Measurements from ENCODE around the gene DEGS2. TPM values are rescaled to one million over a fixed set of nuclear protein-coding genes. Genes with fewer than 3 reads are reported as not detected.

The DEGS2 gene
- total and polyA plus RNA-seq, 4 donors = 3.6 to 7.4 (median 5.7) TPM

DNA sequence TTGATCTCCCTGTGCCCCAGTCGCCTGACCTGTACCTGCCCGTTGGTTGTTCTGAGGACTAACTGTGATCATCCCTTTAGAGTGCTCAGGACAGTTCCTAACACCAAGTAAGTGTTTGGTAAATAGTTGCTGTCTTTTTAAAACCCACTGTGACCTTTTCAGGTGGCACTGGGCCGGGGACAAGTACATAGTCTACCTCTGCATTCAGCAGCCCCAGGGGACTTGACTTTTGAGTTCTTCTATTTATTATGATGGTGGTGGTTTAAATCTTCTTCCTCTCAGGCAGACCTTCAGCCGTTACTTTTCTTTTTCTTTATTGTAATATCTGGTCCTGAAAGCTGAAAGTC is 55.5 kb downstream of the DEGS2 start:
- ATAC-seq (ENCODE audit: insufficient read depth, low FRiP score) (no peak), DNase-seq (no peak)
- H3K9me3 ChIP-seq (ENCODE audit: control insufficient read depth in 4 of 4, insufficient read depth in 3 of 4, low read length in 3 of 4) = no peaks in the 10 kb centered on the region
- TF ChIP-seq, protein P1, sequence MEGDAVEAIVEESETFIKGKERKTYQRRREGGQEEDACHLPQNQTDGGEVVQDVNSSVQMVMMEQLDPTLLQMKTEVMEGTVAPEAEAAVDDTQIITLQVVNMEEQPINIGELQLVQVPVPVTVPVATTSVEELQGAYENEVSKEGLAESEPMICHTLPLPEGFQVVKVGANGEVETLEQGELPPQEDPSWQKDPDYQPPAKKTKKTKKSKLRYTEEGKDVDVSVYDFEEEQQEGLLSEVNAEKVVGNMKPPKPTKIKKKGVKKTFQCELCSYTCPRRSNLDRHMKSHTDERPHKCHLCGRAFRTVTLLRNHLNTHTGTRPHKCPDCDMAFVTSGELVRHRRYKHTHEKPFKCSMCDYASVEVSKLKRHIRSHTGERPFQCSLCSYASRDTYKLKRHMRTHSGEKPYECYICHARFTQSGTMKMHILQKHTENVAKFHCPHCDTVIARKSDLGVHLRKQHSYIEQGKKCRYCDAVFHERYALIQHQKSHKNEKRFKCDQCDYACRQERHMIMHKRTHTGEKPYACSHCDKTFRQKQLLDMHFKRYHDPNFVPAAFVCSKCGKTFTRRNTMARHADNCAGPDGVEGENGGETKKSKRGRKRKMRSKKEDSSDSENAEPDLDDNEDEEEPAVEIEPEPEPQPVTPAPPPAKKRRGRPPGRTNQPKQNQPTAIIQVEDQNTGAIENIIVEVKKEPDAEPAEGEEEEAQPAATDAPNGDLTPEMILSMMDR (IDR thresholded peaks at IDR 0.05; ENCODE audit: control extremely low read depth, extremely low read depth) = no peak
- H3K36me3 ChIP-seq (ENCODE audit: control insufficient read depth in 4 of 4, insufficient read depth in 4 of 4, low read length in 4 of 4) = peaks cover 0 to 11% (median 4%) of the 10 kb centered on the region in 4 donors
- H3K4me1 ChIP-seq (ENCODE audit: control insufficient read depth in 5 of 5, insufficient read depth in 5 of 5, low read length in 5 of 5) = peaks cover 9 to 59% (median 18%) of the 10 kb centered on the region in 5 donors
- 77 to 79% methylated on average over 4 of the region's 4 CpGs for WGBS, 2 donors
- no peak overlapping the region for H3K4me3 ChIP-seq
- no peak overlapping the region for H3K9ac ChIP-seq (ENCODE audit: insufficient read depth in 1 of 2, low read length in 2 of 2)
- no peaks in the 10 kb centered on the region for H3K27me3 ChIP-seq (ENCODE audit: control insufficient read depth in 3 of 3, insufficient read depth in 3 of 3, low read length in 2 of 3)
- no peak overlapping the region for H3K27ac ChIP-seq (ENCODE audit: low read depth in 1 of 2, low read length in 1 of 2)

DNA sequence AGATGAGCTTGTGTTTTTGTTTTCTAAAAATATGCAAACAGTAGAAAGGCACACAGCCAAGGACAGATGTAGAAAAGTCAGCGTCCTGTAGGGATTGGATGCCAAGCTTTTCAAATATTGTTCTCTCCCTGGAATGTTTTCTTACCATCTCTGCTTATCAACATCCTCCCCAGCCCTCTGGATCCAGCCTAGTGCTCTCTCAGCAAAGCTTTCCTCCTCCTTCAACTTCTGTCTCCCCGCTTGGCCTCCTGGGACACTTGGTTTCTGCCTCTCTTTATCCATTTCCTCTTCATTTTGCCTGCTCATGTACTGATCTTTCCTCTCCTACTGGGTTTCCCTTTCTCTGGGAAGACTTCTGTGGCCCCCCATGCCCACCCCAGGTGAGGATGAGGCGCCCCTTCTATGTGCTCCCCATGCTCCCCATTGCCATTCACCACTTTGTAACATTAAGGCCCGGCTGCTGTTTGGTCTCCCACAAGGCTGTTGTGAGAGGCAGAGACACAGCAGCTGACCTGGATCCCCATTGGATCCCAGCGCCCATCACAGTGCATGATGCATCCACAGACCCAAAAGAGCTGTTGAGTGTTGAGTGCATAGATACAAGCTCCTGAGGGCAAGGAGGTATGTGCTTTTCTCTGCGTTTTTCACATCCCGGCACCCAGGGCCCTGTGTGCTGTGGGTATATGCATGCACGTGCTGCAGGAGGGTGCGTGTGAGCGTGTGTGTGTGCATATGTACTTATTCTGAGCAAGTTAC is 56.0 kb downstream of the DEGS2 start:
- H3K27me3 ChIP-seq (ENCODE audit: control insufficient read depth in 3 of 3, insufficient read depth in 3 of 3, low read length in 2 of 3) = no peaks in the 10 kb centered on the region
- DNase-seq = peak; percentile 40 to 75 (median 68)
- 76 to 82% methylated on average over 10 of the region's 10 CpGs for WGBS, 2 donors

DNA sequence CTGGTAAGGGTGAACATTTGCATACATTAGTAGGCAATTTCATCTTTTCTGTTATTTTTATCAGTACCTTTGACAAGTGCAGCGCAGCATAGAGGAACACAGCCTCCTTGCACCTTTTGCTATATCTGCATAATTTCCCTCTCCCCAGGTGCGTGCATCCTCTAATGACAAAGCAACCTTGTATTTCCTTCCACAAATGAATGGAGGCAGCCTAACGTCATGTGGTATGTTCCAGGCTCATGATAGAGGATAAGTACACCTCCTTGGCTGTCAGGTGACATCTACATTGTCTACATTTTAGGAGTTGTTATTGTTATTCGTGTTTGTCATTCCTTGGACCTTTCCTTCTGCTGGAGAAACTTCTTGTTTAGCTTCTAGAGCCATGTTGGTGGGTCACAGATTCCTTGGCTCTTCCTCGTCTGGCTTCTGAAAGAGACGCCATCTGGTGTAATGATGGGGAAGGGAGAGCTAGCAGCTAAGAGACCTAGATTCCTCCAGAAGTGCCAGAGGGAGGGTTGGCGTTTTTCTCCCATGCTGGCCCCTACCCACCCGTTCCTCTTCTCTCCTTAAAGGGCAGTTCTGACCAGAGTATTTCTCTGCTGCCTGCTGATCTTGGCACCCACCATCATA is 57.2 kb downstream of the DEGS2 start:
- Histone ChIP-seq H3K4me3 (no peak overlapping the region), H3K9me3 (ENCODE audit: control insufficient read depth in 4 of 4, insufficient read depth in 3 of 4, low read length in 3 of 4) (no peaks in the 10 kb centered on the region), H3K4me1 (ENCODE audit: control insufficient read depth in 5 of 5, insufficient read depth in 5 of 5, low read length in 5 of 5) (peaks cover 5 to 43% (median 15%) of the 10 kb centered on the region in 5 donors), H3K36me3 (ENCODE audit: control insufficient read depth in 4 of 4, insufficient read depth in 4 of 4, low read length in 4 of 4) (peaks cover 7 to 17% (median 13%) of the 10 kb centered on the region in 4 donors), H3K27me3 (ENCODE audit: control insufficient read depth in 3 of 3, insufficient read depth in 3 of 3, low read length in 2 of 3) (no peaks in the 10 kb centered on the region), H3K9ac (ENCODE audit: insufficient read depth in 1 of 2, low read length in 2 of 2) (no peak overlapping the region), H3K27ac (ENCODE audit: low read depth in 1 of 2, low read length in 1 of 2) (no peak overlapping the region)
- no peak for ATAC-seq (ENCODE audit: insufficient read depth, low FRiP score)
- WGBS, 2 donors = 84 to 85% methylated on average over 8 of the region's 8 CpGs
- TF ChIP-seq, protein P1 (IDR thresholded peaks at IDR 0.05; ENCODE audit: control extremely low read depth, extremely low read depth) = no peak
- no peak for DNase-seq

More for the DNA sequence above, 56.0 kb downstream of the DEGS2 start:
- H3K4me1 ChIP-seq (ENCODE audit: control insufficient read depth in 5 of 5, insufficient read depth in 5 of 5, low read length in 5 of 5) = peaks cover 9 to 54% (median 18%) of the 10 kb centered on the region in 5 donors
- ATAC-seq (ENCODE audit: insufficient read depth, low FRiP score) = no peak
- H3K27ac ChIP-seq (ENCODE audit: low read depth in 1 of 2, low read length in 1 of 2) = peak overlapping the region in 1 of 2 donors; percentile 7
- no peak overlapping the region for H3K4me3 ChIP-seq
- no peaks in the 10 kb centered on the region for H3K9me3 ChIP-seq (ENCODE audit: control insufficient read depth in 4 of 4, insufficient read depth in 3 of 4, low read length in 3 of 4)
- no peak overlapping the region for H3K9ac ChIP-seq (ENCODE audit: insufficient read depth in 1 of 2, low read length in 2 of 2)
- peaks cover 0 to 12% (median 5%) of the 10 kb centered on the region in 4 donors for H3K36me3 ChIP-seq (ENCODE audit: control insufficient read depth in 4 of 4, insufficient read depth in 4 of 4, low read length in 4 of 4)
- TF ChIP-seq, protein P1 (IDR thresholded peaks at IDR 0.05; ENCODE audit: control extremely low read depth, extremely low read depth) = no peak
